Stimulated activated memory B cell treated with anti-CD40 and anti-IgM and Interleukin-4, amounts not matched to agents 10 μg/mL and 1 μg/mL and 100 μg/mL, for 72 hours (primary cell): ENCODE data around the gene ARHGEF4.

Experiments
- ATAC-seq: fragments of 150-1000 bp; cut with Tn5 transposase; 2 replicates; pipeline ENCODE4 v1.10.0; 2021
- H3K27ac Mint-ChIP-seq: one replicate; pipeline ENCODE4 v1.8.0; 2022; ENCODE audit warnings: mild to moderate bottlenecking, mixed read lengths
- H3K27me3 Mint-ChIP-seq: one replicate; pipeline ENCODE4 v1.8.0; 2022; ENCODE audit warnings: mixed read lengths
- H3K36me3 Mint-ChIP-seq: one replicate; pipeline ENCODE4 v1.8.0; 2022; ENCODE audit warnings: mixed read lengths
- H3K4me1 Mint-ChIP-seq: one replicate; pipeline ENCODE4 v1.8.0; 2022; ENCODE audit warnings: mixed read lengths
- H3K4me3 Mint-ChIP-seq: one replicate; pipeline ENCODE4 v1.8.0; 2022; ENCODE audit warnings: mild to moderate bottlenecking, moderate library complexity, mixed read lengths
- H3K9me3 Mint-ChIP-seq: one replicate; pipeline ENCODE4 v1.8.0; 2022; ENCODE audit warnings: mixed read lengths

ARHGEF4 gene

GRCh38 chr2:130825231-130825965, 11.3 kb upstream of the ARHGEF4 start:
- H3K27me3 Mint-ChIP-seq: peaks cover 22% of the 10 kb centered on the region
- H3K4me1 Mint-ChIP-seq: peaks cover 32% of the 10 kb centered on the region
- no peaks in the 10 kb centered on the region for H3K9me3 Mint-ChIP-seq
- no peaks in the 10 kb centered on the region for H3K36me3 Mint-ChIP-seq
- H3K27ac Mint-ChIP-seq: peak overlapping the region; percentile 80
- ATAC-seq: no peak
- H3K4me3 Mint-ChIP-seq: no peak overlapping the region

- H3K27ac Mint-ChIP-seq: peak overlapping the region; percentile 80
- peaks cover 3% of the 10 kb centered on the region for H3K9me3 Mint-ChIP-seq
Observed at GRCh38 chr2:130825966-130826253, 10.8 kb upstream of the ARHGEF4 start.

GRCh38 chr2:130826419-130826818, 10.3 kb upstream of the ARHGEF4 start:
- peaks cover 3% of the 10 kb centered on the region for H3K9me3 Mint-ChIP-seq
- H3K4me3 Mint-ChIP-seq: no peak overlapping the region
- peaks cover 29% of the 10 kb centered on the region for H3K27me3 Mint-ChIP-seq
- H3K36me3 Mint-ChIP-seq: no peaks in the 10 kb centered on the region
- no peak for ATAC-seq
- peaks cover 32% of the 10 kb centered on the region for H3K4me1 Mint-ChIP-seq
- no peak overlapping the region for H3K27ac Mint-ChIP-seq

More at GRCh38 chr2:130825966-130826253, 10.8 kb upstream of the ARHGEF4 start:
- peaks cover 32% of the 10 kb centered on the region for H3K4me1 Mint-ChIP-seq
- no peaks in the 10 kb centered on the region for H3K36me3 Mint-ChIP-seq
- peaks cover 27% of the 10 kb centered on the region for H3K27me3 Mint-ChIP-seq
- ATAC-seq: no peak
- H3K4me3 Mint-ChIP-seq: no peak overlapping the region

- ATAC-seq: no peak
- Mint-ChIP-seq H3K4me3 (no peak overlapping the region), H3K9me3 (peaks cover 3% of the 10 kb centered on the region), H3K36me3 (no peaks in the 10 kb centered on the region), H3K27me3 (peaks cover 30% of the 10 kb centered on the region), H3K4me1 (peaks cover 32% of the 10 kb centered on the region), H3K27ac (no peak overlapping the region)
Observed at GRCh38 chr2:130826821-130827501, 9.8 kb upstream of the ARHGEF4 start.

- peaks cover 32% of the 10 kb centered on the region for H3K4me1 Mint-ChIP-seq
- H3K4me3 Mint-ChIP-seq: no peak overlapping the region
- no peak overlapping the region for H3K27ac Mint-ChIP-seq
Observed at GRCh38 chr2:130827502-130828251, 9.0 kb upstream of the ARHGEF4 start.

GRCh38 chr2:130828461-130828860, 8.3 kb upstream of the ARHGEF4 start:
- H3K9me3 Mint-ChIP-seq: peaks cover 3% of the 10 kb centered on the region
- H3K4me1 Mint-ChIP-seq: peaks cover 26% of the 10 kb centered on the region
- no peaks in the 10 kb centered on the region for H3K36me3 Mint-ChIP-seq
- H3K27me3 Mint-ChIP-seq: peaks cover 45% of the 10 kb centered on the region
- no peak for ATAC-seq
- no peak overlapping the region for H3K27ac Mint-ChIP-seq
- no peak overlapping the region for H3K4me3 Mint-ChIP-seq

More at GRCh38 chr2:130827502-130828251, 9.0 kb upstream of the ARHGEF4 start:
- no peaks in the 10 kb centered on the region for H3K36me3 Mint-ChIP-seq
- H3K9me3 Mint-ChIP-seq: peaks cover 3% of the 10 kb centered on the region
- no peak for ATAC-seq
- peaks cover 37% of the 10 kb centered on the region for H3K27me3 Mint-ChIP-seq

- Mint-ChIP-seq H3K4me3 (no peak overlapping the region), H3K27ac (no peak overlapping the region), H3K36me3 (no peaks in the 10 kb centered on the region), H3K4me1 (peaks cover 20% of the 10 kb centered on the region), H3K9me3 (peaks cover 3% of the 10 kb centered on the region), H3K27me3 (peaks cover 46% of the 10 kb centered on the region)
- ATAC-seq: no peak
Observed at GRCh38 chr2:130829015-130829414, 7.7 kb upstream of the ARHGEF4 start.

GRCh38 chr2:130830538-130830937, 6.2 kb upstream of the ARHGEF4 start:
- no peak for ATAC-seq
- Mint-ChIP-seq H3K9me3 (peaks cover 3% of the 10 kb centered on the region), H3K27me3 (peaks cover 61% of the 10 kb centered on the region), H3K36me3 (no peaks in the 10 kb centered on the region), H3K4me3 (no peak overlapping the region), H3K4me1 (peaks cover 17% of the 10 kb centered on the region), H3K27ac (no peak overlapping the region)

GRCh38 chr2:130831356-130831755, 5.4 kb upstream of the ARHGEF4 start:
- H3K4me1 Mint-ChIP-seq: peaks cover 13% of the 10 kb centered on the region
- H3K9me3 Mint-ChIP-seq: peaks cover 3% of the 10 kb centered on the region
- H3K4me3 Mint-ChIP-seq: no peak overlapping the region
- no peaks in the 10 kb centered on the region for H3K36me3 Mint-ChIP-seq
- no peak overlapping the region for H3K27ac Mint-ChIP-seq
- peaks cover 61% of the 10 kb centered on the region for H3K27me3 Mint-ChIP-seq
- ATAC-seq: no peak

GRCh38 chr2:130832296-130832940, 4.3 kb upstream of the ARHGEF4 start:
- no peak for ATAC-seq
- H3K27me3 Mint-ChIP-seq: peaks cover 59% of the 10 kb centered on the region
- H3K4me3 Mint-ChIP-seq: no peak overlapping the region

GRCh38 chr2:130834091-130834930, 2.4 kb upstream of the ARHGEF4 start:
- Mint-ChIP-seq H3K27me3 (peaks cover 73% of the 10 kb centered on the region), H3K36me3 (no peaks in the 10 kb centered on the region), H3K4me3 (no peak overlapping the region), H3K27ac (no peak overlapping the region), H3K9me3 (peaks cover 3% of the 10 kb centered on the region), H3K4me1 (peaks cover 13% of the 10 kb centered on the region)
- no peak for ATAC-seq

More at GRCh38 chr2:130832296-130832940, 4.3 kb upstream of the ARHGEF4 start:
- H3K4me1 Mint-ChIP-seq: peaks cover 13% of the 10 kb centered on the region
- H3K27ac Mint-ChIP-seq: no peak overlapping the region
- no peaks in the 10 kb centered on the region for H3K36me3 Mint-ChIP-seq
- H3K9me3 Mint-ChIP-seq: peaks cover 3% of the 10 kb centered on the region

GRCh38 chr2:130834931-130835765, 1.6 kb upstream of the ARHGEF4 start:
- peaks cover 3% of the 10 kb centered on the region for H3K9me3 Mint-ChIP-seq
- ATAC-seq: no peak
- H3K27ac Mint-ChIP-seq: no peak overlapping the region
- peaks cover 82% of the 10 kb centered on the region for H3K27me3 Mint-ChIP-seq
- no peak overlapping the region for H3K4me3 Mint-ChIP-seq
- no peaks in the 10 kb centered on the region for H3K36me3 Mint-ChIP-seq
- H3K4me1 Mint-ChIP-seq: peaks cover 13% of the 10 kb centered on the region

- peaks cover 13% of the 10 kb centered on the region for H3K4me1 Mint-ChIP-seq
- H3K4me3 Mint-ChIP-seq: no peak overlapping the region
- H3K9me3 Mint-ChIP-seq: peaks cover under 1% of the 10 kb centered on the region
- H3K36me3 Mint-ChIP-seq: no peaks in the 10 kb centered on the region
- no peak for ATAC-seq
- H3K27me3 Mint-ChIP-seq: peaks cover 78% of the 10 kb centered on the region
- no peak overlapping the region for H3K27ac Mint-ChIP-seq
Observed at GRCh38 chr2:130835766-130836015, 1.0 kb upstream of the ARHGEF4 start.
